ENCODE results near the gene IFNB1. TPM values are rescaled to one million over a fixed set of nuclear protein-coding genes. Genes with fewer than 3 reads are reported as not detected.

The IFNB1 gene
- total and polyA plus RNA-seq, 2 of the 4 experiments (the other 2 are of a cell fraction) = not detected

- H2AK9ac ChIP-seq (replicated peaks; ENCODE audit: low read depth, low read length, poor library complexity) = no peak overlapping the region
- WGBS, 2 experiments (ENCODE audit: extremely low coverage in 2 of 2, insufficient read length in 1 of 2) = no CpG with 5 or more reads among the region's 1 CpG
- H3K4ac ChIP-seq (ENCODE audit: low read depth, low read length) = no peak overlapping the region
- H3K36me3 ChIP-seq (ENCODE audit: control insufficient read depth, insufficient read depth, low read length) = no peaks in the 10 kb centered on the region
- no TSS peak for BruUV-seq (replicated peaks)
- H3K27me3 ChIP-seq (ENCODE audit: control insufficient read depth, insufficient read depth, low read length) = no peaks in the 10 kb centered on the region
- H2BK15ac ChIP-seq (ENCODE audit: low read depth, low read length) = no peak overlapping the region
- in situ Hi-C loops (cut with MboI; ENCODE audit: low sequenced_read_pairs) = loop anchor here (25.0 kb wide), 1 partner anchor 915 kb away; no protein-coding TSS in a partner anchor
- H3K4me3 ChIP-seq (ENCODE audit: insufficient read depth, low read depth, low read length) = no peak overlapping the region
- no peak overlapping the region for H2AFZ ChIP-seq (replicated peaks; ENCODE audit: low read length, poor library complexity)
- no peak overlapping the region for H3K23ac ChIP-seq (ENCODE audit: low read depth, low read length)
- POLR2A ChIA-PET (ENCODE audit: unreplicated experiment) = interaction anchor here (0.6 kb wide), 1 partner anchor 1421 kb away, joined by 7 read pairs; no protein-coding TSS in a partner anchor
- no peaks in the 10 kb centered on the region for H3K79me1 ChIP-seq (ENCODE audit: low read depth in 1 of 2, low read length in 2 of 2)
- no peak overlapping the region for H2BK120ac ChIP-seq (ENCODE audit: low read depth, low read length)
- H2BK5ac ChIP-seq (ENCODE audit: low read depth, low read length, poor library complexity, severe bottlenecking) = no peak overlapping the region
- no peaks in the 10 kb centered on the region for H3K4me1 ChIP-seq (ENCODE audit: control insufficient read depth, insufficient read depth, low read length)
- no peak overlapping the region for H3K27ac ChIP-seq (ENCODE audit: insufficient read depth, low read length)
- H4K91ac ChIP-seq (ENCODE audit: insufficient read depth, low read depth, low read length) = no peak overlapping the region
- no peak overlapping the region for H2AK5ac ChIP-seq (ENCODE audit: low read depth, low read length)
- peak; percentile 30 for DNase-seq
- peak; percentile 73 for ATAC-seq (ENCODE audit: low read depth)
- no peak overlapping the region for H3K56ac ChIP-seq (ENCODE audit: extremely low read depth, insufficient read depth, low read length)
- H3K9me1 ChIP-seq (ENCODE audit: insufficient read depth, low read length) = no peaks in the 10 kb centered on the region
- no peak overlapping the region for H3K4me2 ChIP-seq (ENCODE audit: low read depth, low read length)
- dilution Hi-C loops (cut with HindIII; ENCODE audit: low sequenced_read_pairs, unreplicated experiment) = no loop called here
- H3K9me3 ChIP-seq (ENCODE audit: control insufficient read depth, insufficient read depth, low read length) = no peaks in the 10 kb centered on the region
- no peak overlapping the region for H2BK20ac ChIP-seq (ENCODE audit: low read depth, low read length)
- intact Hi-C loops (cut with micrococcal nuclease) = no loop called here
- CTCF ChIA-PET = no interaction called here
- no peak overlapping the region for H3K18ac ChIP-seq (ENCODE audit: low read depth, low read length)
- no peak overlapping the region for H4K8ac ChIP-seq (ENCODE audit: low read depth in 2 of 2, low read length in 2 of 2)
- TF ChIP-seq ELK1 (IDR thresholded peaks at IDR 0.05; ENCODE audit: borderline replicate concordance, low read depth, low read length) = no peak
- no peak for TF ChIP-seq CEBPB (IDR thresholded peaks at IDR 0.05; ENCODE audit: low read depth, low read length)
- no peak for TF ChIP-seq MAZ (IDR thresholded peaks at IDR 0.05; ENCODE audit: borderline replicate concordance, low read depth, low read length)
- no peak for TF ChIP-seq RCOR1 (IDR thresholded peaks at IDR 0.05; ENCODE audit: insufficient replicate concordance, low read length)
- TF ChIP-seq MAFK (IDR thresholded peaks at IDR 0.05; ENCODE audit: low read depth, low read length) = no peak
- no peak for TF ChIP-seq FOS (IDR thresholded peaks at IDR 0.05; ENCODE audit: low read depth, low read length)
- no peak for TF ChIP-seq SMC3 (IDR thresholded peaks at IDR 0.05; ENCODE audit: low read depth, low read length)
- TF ChIP-seq USF2 (IDR thresholded peaks at IDR 0.05; ENCODE audit: low read depth, low read length) = no peak
- TF ChIP-seq BHLHE40 (IDR thresholded peaks at IDR 0.05; ENCODE audit: low read depth, low read length) = no peak
- TF ChIP-seq NFE2L2 (IDR thresholded peaks at IDR 0.05; ENCODE audit: low read depth, low read length) = no peak
- no peak for TF ChIP-seq POLR2A (IDR thresholded peaks at IDR 0.05; ENCODE audit: low read depth, low read length)
- no peak for TF ChIP-seq MXI1 (IDR thresholded peaks at IDR 0.05; ENCODE audit: borderline replicate concordance, low read depth, low read length)
- no peak for TF ChIP-seq RFX5 (IDR thresholded peaks at IDR 0.05; ENCODE audit: low read depth, low read length)
- TF ChIP-seq CTCF (conservative IDR thresholded peaks at IDR 0.05; ENCODE audit: low read depth, low read length) = no peak
- TF ChIP-seq RAD21 (IDR thresholded peaks at IDR 0.05; ENCODE audit: low read length) = no peak
- TF ChIP-seq CHD1 (IDR thresholded peaks at IDR 0.05; ENCODE audit: low read depth, low read length) = no peak
- no peak overlapping the region for H3K9ac ChIP-seq (ENCODE audit: low read depth, low read length)
- no peak overlapping the region for H3K14ac ChIP-seq (replicated peaks; ENCODE audit: low read depth, low read length)
- no peaks in the 10 kb centered on the region for H4K20me1 ChIP-seq (ENCODE audit: insufficient read depth, low read length)
- no peak overlapping the region for H4K5ac ChIP-seq (ENCODE audit: low read depth, low read length)
Measured at GRCh38 chr9:21102305-21102704, 24.6 kb upstream of the IFNB1 start.

All from IMR-90 (cell line).